PC-9 (cell line): ENCODE results near the gene CPED1. TPM values are rescaled to one million over a fixed set of nuclear protein-coding genes. Genes with fewer than 3 reads are reported as not detected.

Experiments
- BruUV-seq: library from RNA; stranded (reverse); fragments of 400-500 nt; replicated peaks from 2 replicates; lab custom pipeline; 2021; lab: Mats Ljungman, UMichigan
- CTCF ChIA-PET: fragments of 300-600 bp; sonication (Branson Sonifier 250); formaldehyde crosslinking; loops from one replicate; lab custom pipeline; 2022; ENCODE audit warnings: antibody characterized with exemption; lab: Charles Lee
- POLR2A ChIA-PET: fragments of 300-600 bp; sonication (Branson Sonifier 250); formaldehyde crosslinking; loops from one replicate; lab custom pipeline; 2022; ENCODE audit warnings: antibody characterized with exemption; ENCODE audit not compliant: unreplicated experiment; lab: Charles Lee
- DNase-seq, 2 experiments: peaks; one replicate each; pipeline versions ENCODE4 v3.0.0 to v3.0.0-alpha.2; 2015 to 2022; ENCODE audit warnings: mixed read lengths in 1 of 2
- H2AFZ ChIP-seq: fragments of 200-600 bp; sonication (generic); 2 replicates; pipeline ENCODE4 v1.8.1; 2017; ENCODE audit warnings: antibody characterized with exemption
- H3F3A ChIP-seq: fragments of 200-600 bp; sonication (generic); 2 replicates; pipeline ENCODE4 v1.8.1; 2017; ENCODE audit warnings: antibody characterized with exemption, mild to moderate bottlenecking, low read depth; ENCODE audit not compliant: insufficient read depth
- H3K27ac ChIP-seq: fragments of 200-600 bp; sonication (generic); 2 replicates; pipeline ENCODE4 v1.6.1; 2016; ENCODE audit warnings: mixed run types
- H3K27me3 ChIP-seq: fragments of 200-600 bp; sonication (generic); 2 replicates; pipeline ENCODE4 v1.6.1; 2016; ENCODE audit warnings: low read depth, mixed run types; ENCODE audit not compliant: insufficient read depth
- H3K36me3 ChIP-seq: fragments of 200-600 bp; sonication (generic); 2 replicates; pipeline ENCODE4 v1.6.1; 2016; ENCODE audit warnings: low read depth, mixed run types
- H3K4me1 ChIP-seq: fragments of 200-600 bp; sonication (generic); replicated peaks from 2 replicates; pipeline ENCODE4 v1.6.1; 2016; ENCODE audit warnings: mixed run types; ENCODE audit not compliant: insufficient read depth
- H3K4me2 ChIP-seq: fragments of 200-600 bp; sonication (generic); 2 replicates; pipeline ENCODE4 v1.6.1; 2017; ENCODE audit warnings: mixed run types
- H3K4me3 ChIP-seq: fragments of 200-600 bp; sonication (generic); 2 replicates; pipeline ENCODE4 v1.6.1; 2016; ENCODE audit warnings: mixed run types
- H3K79me2 ChIP-seq: fragments of 200-600 bp; sonication (generic); 2 replicates; pipeline ENCODE4 v1.6.1; 2017; ENCODE audit warnings: low read depth, mixed run types
- H3K9me2 ChIP-seq: fragments of 200-600 bp; sonication (generic); 2 replicates; pipeline ENCODE4 v1.8.1; 2017; ENCODE audit warnings: mild to moderate bottlenecking; ENCODE audit not compliant: insufficient read depth
- H3K9me3 ChIP-seq: fragments of 200-600 bp; sonication (generic); 2 replicates; pipeline ENCODE4 v1.8.1; 2016; ENCODE audit warnings: low read depth; ENCODE audit not compliant: insufficient read depth
- H4K20me1 ChIP-seq: fragments of 200-600 bp; sonication (generic); 2 replicates; pipeline ENCODE4 v1.8.1; 2017; ENCODE audit not compliant: insufficient read depth
- CTCF ChIP-seq: fragments of 200-600 bp; sonication (generic); conservative IDR thresholded peaks from 2 replicates; pipeline ENCODE4 v1.6.1; 2017; ENCODE audit warnings: mixed run types, antibody characterized with exemption, mild to moderate bottlenecking, moderate library complexity
- EZH2 ChIP-seq: fragments of 200-600 bp; sonication (generic); IDR thresholded peaks from 2 replicates; pipeline ENCODE4 v1.8.0; 2017; ENCODE audit warnings: antibody characterized with exemption, low read depth
- intact Hi-C: fragments of 100-400 bp; cut with micrococcal nuclease; formaldehyde crosslinking; loops from one replicate; pipeline ENCODE4 v1.10.0; 2022; ENCODE audit not compliant: unreplicated experiment
- total RNA-seq: library from RNA; stranded (reverse); gene quantifications from 2 replicates; pipeline ENCODE4 v1.2.3, GENCODE V29; 2021

The CPED1 gene
- total RNA-seq, 1 experiment from 2014 or later: 2.4 TPM

GRCh38 chr7:121046009-121046408, 57.5 kb downstream of the CPED1 start:
- no peak for DNase-seq
- no TSS peak for BruUV-seq
- ChIA-PET CTCF (no interaction called here), POLR2A (no interaction called here)
- intact Hi-C loops: no loop called here
- no peak overlapping the region for H3K4me3 ChIP-seq
- no peaks in the 10 kb centered on the region for H3K9me2 ChIP-seq
- H3F3A ChIP-seq: no peaks in the 10 kb centered on the region; the same call in 1 of the 2 replicates
- peaks cover 8% of the 10 kb centered on the region; the same call in 1 of the 2 replicates for H3K4me1 ChIP-seq
- no peak for TF ChIP-seq CTCF
- no peak for TF ChIP-seq EZH2
- no peaks in the 10 kb centered on the region for H4K20me1 ChIP-seq
- H3K79me2 ChIP-seq: no peaks in the 10 kb centered on the region
- H3K9me3 ChIP-seq: no peaks in the 10 kb centered on the region; the same call in 1 of the 2 replicates
- H3K4me2 ChIP-seq: no peak overlapping the region
- no peaks in the 10 kb centered on the region for H3K27me3 ChIP-seq
- no peak overlapping the region for H2AFZ ChIP-seq
- no peak overlapping the region for H3K27ac ChIP-seq
- H3K36me3 ChIP-seq: no peaks in the 10 kb centered on the region

GRCh38 chr7:121046893-121047468, 58.5 kb downstream of the CPED1 start:
- intact Hi-C loops: no loop called here
- H3K4me2 ChIP-seq: no peak overlapping the region
- no peak overlapping the region for H3K27ac ChIP-seq
- no peaks in the 10 kb centered on the region for H3K4me1 ChIP-seq
- no peaks in the 10 kb centered on the region; the same call in 1 of the 2 replicates for H3K9me3 ChIP-seq
- H3F3A ChIP-seq: no peaks in the 10 kb centered on the region; the same call in 1 of the 2 replicates
- no TSS peak for BruUV-seq
- no peaks in the 10 kb centered on the region for H3K27me3 ChIP-seq
- H3K79me2 ChIP-seq: no peaks in the 10 kb centered on the region
- CTCF ChIA-PET: no interaction called here
- no peaks in the 10 kb centered on the region for H3K9me2 ChIP-seq
- TF ChIP-seq CTCF: no peak
- TF ChIP-seq EZH2: no peak
- no peak for DNase-seq
- no peaks in the 10 kb centered on the region for H4K20me1 ChIP-seq
- H3K4me3 ChIP-seq: no peak overlapping the region
- H3K36me3 ChIP-seq: no peaks in the 10 kb centered on the region
- POLR2A ChIA-PET: no interaction called here
- no peak overlapping the region for H2AFZ ChIP-seq

GRCh38 chr7:121048195-121048594, 59.7 kb downstream of the CPED1 start:
- Histone ChIP-seq H2AFZ (peak overlapping the region; percentile 58; the same call in 1 of the 2 replicates), H3K9me3 (no peaks in the 10 kb centered on the region; the same call in 1 of the 2 replicates), H3K79me2 (no peaks in the 10 kb centered on the region), H3K9me2 (no peaks in the 10 kb centered on the region), H3K36me3 (no peaks in the 10 kb centered on the region), H3K4me2 (no peak overlapping the region), H3K4me1 (no peaks in the 10 kb centered on the region), H4K20me1 (no peaks in the 10 kb centered on the region), H3F3A (no peaks in the 10 kb centered on the region; the same call in 1 of the 2 replicates), H3K27me3 (no peaks in the 10 kb centered on the region), H3K27ac (no peak overlapping the region), H3K4me3 (no peak overlapping the region)
- DNase-seq: no peak
- TF ChIP-seq EZH2 (no peak), CTCF (no peak)
- BruUV-seq: no TSS peak
- POLR2A ChIA-PET: no interaction called here
- CTCF ChIA-PET: no interaction called here
- intact Hi-C loops: no loop called here
